ENCODE results near the gene PPP1CA.

Gene PPP1CA

GRCh38 chr11:67401495-67402191 lies at the start of gene PPP1CA:
TSS of gene PPP1CA (minus strand) at chr11:67401858. CDS start at chr11:67401782, 76 bp downstream.
- DNase-seq (ENCODE audit: low spot score): peak; percentile 88

- no peak for DNase-seq (ENCODE audit: low spot score)
Measured at GRCh38 chr11:67450796-67451657, 49.4 kb upstream of the PPP1CA start.

GRCh38 chr11:67449116-67449844 lies 47.6 kb upstream of the PPP1CA start:
- no peak for DNase-seq (ENCODE audit: low spot score)

GRCh38 chr11:67448220-67448609 lies 46.6 kb upstream of the PPP1CA start:
- no peak for DNase-seq (ENCODE audit: low spot score)

GRCh38 chr11:67445515-67445914 lies 43.9 kb upstream of the PPP1CA start:
- DNase-seq (ENCODE audit: low spot score): no peak

GRCh38 chr11:67442504-67443404 lies 41.1 kb upstream of the PPP1CA start:
- no peak for DNase-seq (ENCODE audit: low spot score)

- no peak for DNase-seq (ENCODE audit: low spot score)
Measured at GRCh38 chr11:67441731-67442351, 40.2 kb upstream of the PPP1CA start.

- no peak for DNase-seq (ENCODE audit: low spot score)
Measured at GRCh38 chr11:67441098-67441563, 39.5 kb upstream of the PPP1CA start.

GRCh38 chr11:67440229-67441097 lies 38.8 kb upstream of the PPP1CA start:
- no peak for DNase-seq (ENCODE audit: low spot score)

GRCh38 chr11:67439321-67440228 lies 37.9 kb upstream of the PPP1CA start:
- no peak for DNase-seq (ENCODE audit: low spot score)

- peak; percentile 71 for DNase-seq (ENCODE audit: low spot score)
Measured at GRCh38 chr11:67438158-67438902, 36.7 kb upstream of the PPP1CA start.

GRCh38 chr11:67437809-67438157 lies 36.1 kb upstream of the PPP1CA start:
- DNase-seq (ENCODE audit: low spot score): no peak

GRCh38 chr11:67437082-67437808 lies 35.6 kb upstream of the PPP1CA start, which contains the start of gene PTPRCAP:
TSS of gene PTPRCAP (minus strand) at chr11:67437682. CDS start at chr11:67437619, 63 bp downstream.
- peak; percentile 65 for DNase-seq (ENCODE audit: low spot score)

GRCh38 chr11:67436459-67437081 lies 34.9 kb upstream of the PPP1CA start:
- DNase-seq (ENCODE audit: low spot score): peak; percentile 58

GRCh38 chr11:67435727-67436458 lies 34.2 kb upstream of the PPP1CA start:
- DNase-seq (ENCODE audit: low spot score): no peak

- DNase-seq (ENCODE audit: low spot score): no peak
Measured at GRCh38 chr11:67435031-67435726, 33.5 kb upstream of the PPP1CA start.

Data from CD4-positive, alpha-beta T cell treated with Interleukin-15 for 4 hours (primary cell).